ENCODE results near the gene S100B. TPM values are rescaled to one million over a fixed set of nuclear protein-coding genes. Genes with fewer than 3 reads are reported as not detected.

The S100B gene
- total and polyA plus RNA-seq, 5 donors from 2014 or later = 0.54 TPM; not detected in 4

GRCh38 chr21:46567348-46567747, 37.5 kb downstream of the S100B start:
- no peak for DNase-seq
- Histone ChIP-seq H3K9me3 (ENCODE audit: control insufficient read depth in 2 of 2, low read length in 2 of 2) (no peaks in the 10 kb centered on the region), H3K36me3 (ENCODE audit: control insufficient read depth, insufficient read depth, low read length) (peaks cover 88% of the 10 kb centered on the region), H3K27me3 (ENCODE audit: control insufficient read depth, insufficient read depth, low read length) (no peaks in the 10 kb centered on the region), H3K4me1 (ENCODE audit: control insufficient read depth, insufficient read depth, low read length, poor library complexity, severe bottlenecking) (no peaks in the 10 kb centered on the region), H3K4me3 (ENCODE audit: low read depth, low read length) (no peak overlapping the region), H3K27ac (ENCODE audit: insufficient read depth, low read length, poor library complexity, severe bottlenecking) (no peak overlapping the region)
- Mint-ChIP-seq H3K9me3 (peaks cover 0 to 4% (median 0%) of the 10 kb centered on the region in 7 donors), H3K4me3 (no peak overlapping the region), H3K36me3 (peaks cover 72% of the 10 kb centered on the region), H3K27me3 (no peaks in the 10 kb centered on the region), H3K27ac (no peak overlapping the region), H3K4me1 (peaks cover 0 to 5% (median 4%) of the 10 kb centered on the region in 4 donors)
- ATAC-seq (ENCODE audit: low read depth in 2 of 2) = no peak

- no peaks in the 10 kb centered on the region for H3K9me3 ChIP-seq (ENCODE audit: control insufficient read depth in 2 of 2, low read length in 2 of 2)
- no peak overlapping the region for H3K4me3 ChIP-seq (ENCODE audit: low read depth, low read length)
- Mint-ChIP-seq H3K4me3 (no peak overlapping the region), H3K4me1 (peaks cover 7 to 34% (median 22%) of the 10 kb centered on the region in 4 donors), H3K27ac (peak overlapping the region in 1 of 3 donors; percentile 8), H3K27me3 (no peaks in the 10 kb centered on the region), H3K36me3 (peaks cover 76% of the 10 kb centered on the region), H3K9me3 (no peaks in the 10 kb centered on the region)
- DNase-seq = no peak
- peaks cover 67% of the 10 kb centered on the region for H3K36me3 ChIP-seq (ENCODE audit: control insufficient read depth, insufficient read depth, low read length)
- no peak for ATAC-seq (ENCODE audit: low read depth in 2 of 2)
- peaks cover 21% of the 10 kb centered on the region for H3K4me1 ChIP-seq (ENCODE audit: control insufficient read depth, insufficient read depth, low read length, poor library complexity, severe bottlenecking)
- H3K27ac ChIP-seq (ENCODE audit: insufficient read depth, low read length, poor library complexity, severe bottlenecking) = no peak overlapping the region
- H3K27me3 ChIP-seq (ENCODE audit: control insufficient read depth, insufficient read depth, low read length) = no peaks in the 10 kb centered on the region
These were observed 40.5 kb downstream of the S100B start for GRCh38 chr21:46564391-46564790.

- peaks cover 64% of the 10 kb centered on the region for H3K36me3 ChIP-seq (ENCODE audit: control insufficient read depth, insufficient read depth, low read length)
- H3K4me1 Mint-ChIP-seq = peaks cover 12 to 42% (median 24%) of the 10 kb centered on the region in 4 donors
- H3K27ac ChIP-seq (ENCODE audit: insufficient read depth, low read length, poor library complexity, severe bottlenecking) = no peak overlapping the region
- H3K9me3 Mint-ChIP-seq = no peaks in the 10 kb centered on the region
- peaks cover 70% of the 10 kb centered on the region for H3K36me3 Mint-ChIP-seq
- H3K4me1 ChIP-seq (ENCODE audit: control insufficient read depth, insufficient read depth, low read length, poor library complexity, severe bottlenecking) = peaks cover 34% of the 10 kb centered on the region
- H3K27me3 Mint-ChIP-seq = no peaks in the 10 kb centered on the region
- ATAC-seq (ENCODE audit: low read depth in 2 of 2) (no peak), DNase-seq (no peak)
- no peaks in the 10 kb centered on the region for H3K27me3 ChIP-seq (ENCODE audit: control insufficient read depth, insufficient read depth, low read length)
- H3K9me3 ChIP-seq (ENCODE audit: control insufficient read depth in 2 of 2, low read length in 2 of 2) = no peaks in the 10 kb centered on the region
- H3K4me3 Mint-ChIP-seq = no peak overlapping the region
- no peak overlapping the region for H3K4me3 ChIP-seq (ENCODE audit: low read depth, low read length)
- H3K27ac Mint-ChIP-seq = peak overlapping the region in 1 of 3 donors; percentile 8
These were observed 41.8 kb downstream of the S100B start for GRCh38 chr21:46562964-46563607.

GRCh38 chr21:46562472-46562871, 42.4 kb downstream of the S100B start:
- Mint-ChIP-seq H3K4me1 (peaks cover 12 to 45% (median 24%) of the 10 kb centered on the region in 4 donors), H3K9me3 (no peaks in the 10 kb centered on the region), H3K4me3 (no peak overlapping the region), H3K27me3 (no peaks in the 10 kb centered on the region), H3K27ac (peak overlapping the region; percentile 25 to 94 (median 32)), H3K36me3 (peaks cover 64% of the 10 kb centered on the region)
- ATAC-seq (ENCODE audit: low read depth in 2 of 2) (no peak), DNase-seq (no peak)
- Histone ChIP-seq H3K4me1 (ENCODE audit: control insufficient read depth, insufficient read depth, low read length, poor library complexity, severe bottlenecking) (peaks cover 39% of the 10 kb centered on the region), H3K36me3 (ENCODE audit: control insufficient read depth, insufficient read depth, low read length) (peaks cover 64% of the 10 kb centered on the region), H3K27ac (ENCODE audit: insufficient read depth, low read length, poor library complexity, severe bottlenecking) (no peak overlapping the region), H3K9me3 (ENCODE audit: control insufficient read depth in 2 of 2, low read length in 2 of 2) (no peaks in the 10 kb centered on the region), H3K4me3 (ENCODE audit: low read depth, low read length) (no peak overlapping the region), H3K27me3 (ENCODE audit: control insufficient read depth, insufficient read depth, low read length) (no peaks in the 10 kb centered on the region)

GRCh38 chr21:46561445-46562090, 43.3 kb downstream of the S100B start:
- Mint-ChIP-seq H3K9me3 (no peaks in the 10 kb centered on the region), H3K27ac (peak overlapping the region; percentile 38 to 96 (median 94)), H3K4me1 (peaks cover 12 to 45% (median 24%) of the 10 kb centered on the region in 4 donors), H3K4me3 (peak overlapping the region in 1 of 4 donors; percentile 83), H3K36me3 (peaks cover 67% of the 10 kb centered on the region), H3K27me3 (no peaks in the 10 kb centered on the region)
- DNase-seq = no peak
- Histone ChIP-seq H3K9me3 (ENCODE audit: control insufficient read depth in 2 of 2, low read length in 2 of 2) (no peaks in the 10 kb centered on the region), H3K4me3 (ENCODE audit: low read depth, low read length) (no peak overlapping the region), H3K27ac (ENCODE audit: insufficient read depth, low read length, poor library complexity, severe bottlenecking) (peak overlapping the region; percentile 78), H3K4me1 (ENCODE audit: control insufficient read depth, insufficient read depth, low read length, poor library complexity, severe bottlenecking) (peaks cover 40% of the 10 kb centered on the region), H3K36me3 (ENCODE audit: control insufficient read depth, insufficient read depth, low read length) (peaks cover 63% of the 10 kb centered on the region), H3K27me3 (ENCODE audit: control insufficient read depth, insufficient read depth, low read length) (no peaks in the 10 kb centered on the region)
- no peak for ATAC-seq (ENCODE audit: low read depth in 2 of 2)

GRCh38 chr21:46560568-46561444, 44.1 kb downstream of the S100B start:
- H3K27ac Mint-ChIP-seq = peak overlapping the region; percentile 94 to 100 (median 96)
- H3K36me3 Mint-ChIP-seq = peaks cover 66% of the 10 kb centered on the region
- H3K27me3 ChIP-seq (ENCODE audit: control insufficient read depth, insufficient read depth, low read length) = no peaks in the 10 kb centered on the region
- H3K9me3 ChIP-seq (ENCODE audit: control insufficient read depth in 2 of 2, low read length in 2 of 2) = no peaks in the 10 kb centered on the region
- ATAC-seq (ENCODE audit: low read depth in 2 of 2) (no peak), DNase-seq (peak in 1 of 3 donors; percentile 27)
- no peaks in the 10 kb centered on the region for H3K9me3 Mint-ChIP-seq
- H3K4me1 Mint-ChIP-seq = peaks cover 12 to 45% (median 24%) of the 10 kb centered on the region in 4 donors
- peak overlapping the region in 3 of 4 donors; percentile 83 to 86 (median 85) for H3K4me3 Mint-ChIP-seq
- peak overlapping the region; percentile 74 for H3K4me3 ChIP-seq (ENCODE audit: low read depth, low read length)
- peaks cover 60% of the 10 kb centered on the region for H3K36me3 ChIP-seq (ENCODE audit: control insufficient read depth, insufficient read depth, low read length)
- H3K27ac ChIP-seq (ENCODE audit: insufficient read depth, low read length, poor library complexity, severe bottlenecking) = peak overlapping the region; percentile 78
- H3K4me1 ChIP-seq (ENCODE audit: control insufficient read depth, insufficient read depth, low read length, poor library complexity, severe bottlenecking) = peaks cover 40% of the 10 kb centered on the region
- H3K27me3 Mint-ChIP-seq = no peaks in the 10 kb centered on the region

- Mint-ChIP-seq H3K27me3 (no peaks in the 10 kb centered on the region), H3K36me3 (peaks cover 62% of the 10 kb centered on the region), H3K4me1 (peaks cover 12 to 45% (median 24%) of the 10 kb centered on the region in 4 donors), H3K4me3 (peak overlapping the region; percentile 73 to 86 (median 84)), H3K27ac (peak overlapping the region; percentile 94 to 100 (median 96)), H3K9me3 (no peaks in the 10 kb centered on the region)
- Histone ChIP-seq H3K36me3 (ENCODE audit: control insufficient read depth, insufficient read depth, low read length) (peaks cover 51% of the 10 kb centered on the region), H3K9me3 (ENCODE audit: control insufficient read depth in 2 of 2, low read length in 2 of 2) (no peaks in the 10 kb centered on the region), H3K27me3 (ENCODE audit: control insufficient read depth, insufficient read depth, low read length) (no peaks in the 10 kb centered on the region), H3K4me1 (ENCODE audit: control insufficient read depth, insufficient read depth, low read length, poor library complexity, severe bottlenecking) (peaks cover 40% of the 10 kb centered on the region), H3K27ac (ENCODE audit: insufficient read depth, low read length, poor library complexity, severe bottlenecking) (peak overlapping the region; percentile 78), H3K4me3 (ENCODE audit: low read depth, low read length) (peak overlapping the region; percentile 74)
- DNase-seq (peak; percentile 21 to 87 (median 55)), ATAC-seq (ENCODE audit: low read depth in 2 of 2) (peak; percentile 77 to 81)
These were observed 45.4 kb downstream of the S100B start for GRCh38 chr21:46559291-46559983.

All from CD4-positive, CD25-positive, alpha-beta regulatory T cell (primary cell).